ENCODE data around the gene SP3.

Gene SP3

GRCh38 chr2:173884025-173884802 is 81.0 kb downstream of the SP3 start:
- peak; percentile 39 for FAIRE-seq

GRCh38 chr2:173881886-173882285 is 83.3 kb downstream of the SP3 start:
- FAIRE-seq, result no peak

GRCh38 chr2:173881461-173881860 is 83.7 kb downstream of the SP3 start:
- FAIRE-seq, result no peak

GRCh38 chr2:173880561-173880960 is 84.6 kb downstream of the SP3 start:
- no peak for FAIRE-seq

- FAIRE-seq, result no peak
Observed at GRCh38 chr2:173876833-173877413, 88.2 kb downstream of the SP3 start.

- FAIRE-seq, result no peak
Observed at GRCh38 chr2:173874894-173875237, 90.3 kb downstream of the SP3 start.

GRCh38 chr2:173874003-173874893 is 90.9 kb downstream of the SP3 start:
- FAIRE-seq, result no peak

- FAIRE-seq, result no peak
Observed at GRCh38 chr2:173872714-173873113, 92.5 kb downstream of the SP3 start.

- no peak for FAIRE-seq
Observed at GRCh38 chr2:173869244-173870229, 95.6 kb downstream of the SP3 start.

- no peak for FAIRE-seq
Observed at GRCh38 chr2:173868406-173868805, 96.8 kb downstream of the SP3 start.

GRCh38 chr2:173866874-173867618 is 98.1 kb downstream of the SP3 start:
- no peak for FAIRE-seq

- no peak for FAIRE-seq
Observed at GRCh38 chr2:173865971-173866873, 99.0 kb downstream of the SP3 start.

GRCh38 chr2:173862612-173863217 is 102.5 kb downstream of the SP3 start:
- FAIRE-seq, result no peak

GRCh38 chr2:173860566-173860965 is 104.6 kb downstream of the SP3 start:
- no peak for FAIRE-seq

- FAIRE-seq, result no peak
Observed at GRCh38 chr2:173860082-173860481, 105.1 kb downstream of the SP3 start.

GRCh38 chr2:173858291-173858731 is 106.9 kb downstream of the SP3 start:
- no peak for FAIRE-seq
